H9 (cell line): ENCODE results near the gene METTL22. TPM values are rescaled to one million over a fixed set of nuclear protein-coding genes. Genes with fewer than 3 reads are reported as not detected.

Experiments used
- DNase-seq: peaks from one replicate; pipeline ENCODE4 v3.0.0-alpha.2; 2017
- H2AFZ ChIP-seq: one replicate; pipeline ENCODE4 v1.6.1; 2013; ENCODE audit warnings: mild to moderate bottlenecking, low read length, control low read depth, moderate library complexity
- H2AK5ac ChIP-seq: 2 replicates; pipeline ENCODE4 v1.6.1; 2013; ENCODE audit warnings: low read length, control low read depth, mixed read lengths; ENCODE audit not compliant: insufficient read length
- H2BK120ac ChIP-seq: one replicate; pipeline ENCODE4 v1.6.1; 2013; ENCODE audit warnings: low read depth, mild to moderate bottlenecking, low read length, control low read depth, inconsistent platforms; ENCODE audit not compliant: poor library complexity, severe bottlenecking
- H2BK12ac ChIP-seq: 2 replicates; pipeline ENCODE4 v1.6.1; 2013; ENCODE audit warnings: low read length, control low read depth, mixed read lengths, low read depth; ENCODE audit not compliant: insufficient read length
- H2BK15ac ChIP-seq: 2 replicates; pipeline ENCODE4 v1.6.1; 2013; ENCODE audit warnings: low read depth, low read length, control low read depth
- H2BK20ac ChIP-seq: one replicate; pipeline ENCODE4 v1.6.1; 2013; ENCODE audit warnings: low read depth, mild to moderate bottlenecking, low read length, control low read depth, inconsistent platforms; ENCODE audit not compliant: poor library complexity, severe bottlenecking
- H2BK5ac ChIP-seq: 2 replicates; pipeline ENCODE4 v1.6.1; 2013; ENCODE audit warnings: low read length, control low read depth, mixed read lengths; ENCODE audit not compliant: insufficient read length
- H3K14ac ChIP-seq: 2 replicates; pipeline ENCODE4 v1.6.1; 2013; ENCODE audit warnings: low read length, control low read depth; ENCODE audit not compliant: insufficient read depth
- H3K18ac ChIP-seq: 2 replicates; pipeline ENCODE4 v1.6.1; 2013; ENCODE audit warnings: low read depth, mild to moderate bottlenecking, mixed read lengths, low read length, control low read depth; ENCODE audit not compliant: insufficient read length
- H3K23ac ChIP-seq: 2 replicates; pipeline ENCODE4 v1.6.1; 2013; ENCODE audit warnings: low read length, control low read depth, mixed read lengths, low read depth; ENCODE audit not compliant: insufficient read length
- H3K23me2 ChIP-seq: 2 replicates; pipeline ENCODE4 v1.6.1; 2013; ENCODE audit warnings: low read depth, mild to moderate bottlenecking, mixed read lengths, low read length, control low read depth; ENCODE audit not compliant: insufficient read length, poor library complexity, severe bottlenecking
- H3K27ac ChIP-seq: 2 replicates; pipeline ENCODE4 v1.5.1; 2013; ENCODE audit warnings: low read length, control low read depth, mixed read lengths, low read depth; ENCODE audit not compliant: insufficient read length
- H3K27me3 ChIP-seq: 2 replicates; pipeline ENCODE4 v1.6.1; 2013; ENCODE audit warnings: low read length, control low read depth, inconsistent platforms; ENCODE audit not compliant: insufficient read depth
- H3K4ac ChIP-seq: 2 replicates; pipeline ENCODE4 v1.6.1; 2013; ENCODE audit warnings: low read depth, mild to moderate bottlenecking, control low read depth, inconsistent platforms, low read length, moderate library complexity
- H3K4me1 ChIP-seq: 2 replicates; pipeline ENCODE4 v1.6.1; 2013; ENCODE audit warnings: low read length, control low read depth, inconsistent platforms; ENCODE audit not compliant: insufficient read depth
- H3K4me2 ChIP-seq: 2 replicates; pipeline ENCODE4 v1.6.1; 2013; ENCODE audit warnings: low read length, control low read depth, mixed read lengths; ENCODE audit not compliant: insufficient read length, insufficient read depth
- H3K56ac ChIP-seq: 2 replicates; pipeline ENCODE4 v1.6.1; 2013; ENCODE audit warnings: low read depth, mild to moderate bottlenecking, mixed read lengths, low read length, control low read depth; ENCODE audit not compliant: insufficient read length
- H3K79me1 ChIP-seq: 2 replicates; pipeline ENCODE4 v1.6.1; 2013; ENCODE audit warnings: low read depth, mild to moderate bottlenecking, moderate library complexity, low read length, control low read depth, inconsistent platforms; ENCODE audit not compliant: insufficient read depth, poor library complexity, severe bottlenecking
- H3K79me2 ChIP-seq: 2 replicates; pipeline ENCODE4 v1.6.1; 2013; ENCODE audit warnings: low read length, control low read depth, inconsistent platforms; ENCODE audit not compliant: insufficient read depth
- H3K9ac ChIP-seq: 2 replicates; pipeline ENCODE4 v1.6.1; 2013; ENCODE audit warnings: low read length, control low read depth, mixed read lengths; ENCODE audit not compliant: insufficient read length; ENCODE audit errors: extremely low read depth
- H3K9me3 ChIP-seq: one replicate; pipeline ENCODE4 v1.6.1; 2013; ENCODE audit warnings: low read depth, low read length, inconsistent platforms; ENCODE audit not compliant: control insufficient read depth
- H3T11ph ChIP-seq: one replicate; pipeline ENCODE4 v1.6.1; 2013; ENCODE audit warnings: mild to moderate bottlenecking, low read length, control low read depth, inconsistent platforms
- H4K20me1 ChIP-seq: one replicate; pipeline ENCODE4 v1.6.1; 2013; ENCODE audit not compliant: control insufficient read depth, insufficient read length, insufficient read depth
- H4K5ac ChIP-seq: 2 replicates; pipeline ENCODE4 v1.6.1; 2013; ENCODE audit warnings: low read depth, mild to moderate bottlenecking, mixed read lengths, low read length, control low read depth; ENCODE audit not compliant: insufficient read length
- H4K8ac ChIP-seq: replicated peaks from 2 replicates; pipeline ENCODE4 v1.6.1; 2013; ENCODE audit warnings: low read length, control low read depth, mixed read lengths, low read depth; ENCODE audit not compliant: insufficient read length
- H4K91ac ChIP-seq: 2 replicates; pipeline ENCODE4 v1.6.1; 2013; ENCODE audit warnings: low read depth, mild to moderate bottlenecking, moderate library complexity, mixed read lengths, low read length, control low read depth; ENCODE audit not compliant: insufficient read length
- H3K27ac Mint-ChIP-seq, 3 experiments: 2 replicates in 2 of 3; 3 replicates in 1 of 3; pipeline ENCODE4 v1.8.0; 2020 to 2021; ENCODE audit warnings: mixed read lengths in 3 of 3, mild to moderate bottlenecking in 1 of 3, moderate library complexity in 1 of 3
- H3K27me3 Mint-ChIP-seq: 2 replicates; pipeline ENCODE4 v1.8.0; 2021; ENCODE audit warnings: low read depth, mild to moderate bottlenecking, moderate library complexity, mixed read lengths
- H3K36me3 Mint-ChIP-seq, 3 experiments: 2 replicates in 2 of 3; 3 replicates in 1 of 3; pipeline ENCODE4 v1.8.0; 2020 to 2021; ENCODE audit warnings: low read depth in 3 of 3, mixed read lengths in 3 of 3; ENCODE audit not compliant: insufficient read depth in 1 of 3
- H3K4me1 Mint-ChIP-seq, 2 experiments: 2 replicates each; pipeline ENCODE4 v1.8.0; 2020; ENCODE audit warnings: mixed read lengths in 2 of 2
- H3K4me3 Mint-ChIP-seq, 2 experiments: 2 replicates in 1 of 2; 3 replicates in 1 of 2; pipeline ENCODE4 v1.8.0; 2020 to 2021; ENCODE audit warnings: mild to moderate bottlenecking in 2 of 2, mixed read lengths in 2 of 2, moderate library complexity in 1 of 2
- H3K9me3 Mint-ChIP-seq, 2 experiments: 2 replicates in 1 of 2; 3 replicates in 1 of 2; pipeline ENCODE4 v1.8.0; 2020; ENCODE audit warnings: mild to moderate bottlenecking in 2 of 2, mixed read lengths in 2 of 2, moderate library complexity in 1 of 2
- WGBS: extraction: QIAGEN DNeasy Blood & Tissue Kit; methylation state at CpG from one replicate; pipeline ENCODE4 v1.1.7; 2013; ENCODE audit warnings: missing lambda C conversion rate, low lambda C conversion rate, mixed read lengths; ENCODE audit not compliant: insufficient read length; ENCODE audit errors: extremely low coverage; 5-methylcytosine and 5-hydroxymethylcytosine counted together
- total RNA-seq: library from RNA; stranded (reverse); gene quantifications from 2 replicates; pipeline ENCODE4 v1.2.1, GENCODE V29; 2021
- TF ChIP-seq, protein P1 (sequence below): fragments of 200-600 bp; sonication (generic); conservative IDR thresholded peaks from 3 replicates; pipeline ENCODE4 v1.8.0; 2021; ENCODE audit warnings: antibody characterized with exemption, mild to moderate bottlenecking

Gene METTL22
- total RNA-seq, 1 experiment from 2014 or later: 51.9 TPM

DNA sequence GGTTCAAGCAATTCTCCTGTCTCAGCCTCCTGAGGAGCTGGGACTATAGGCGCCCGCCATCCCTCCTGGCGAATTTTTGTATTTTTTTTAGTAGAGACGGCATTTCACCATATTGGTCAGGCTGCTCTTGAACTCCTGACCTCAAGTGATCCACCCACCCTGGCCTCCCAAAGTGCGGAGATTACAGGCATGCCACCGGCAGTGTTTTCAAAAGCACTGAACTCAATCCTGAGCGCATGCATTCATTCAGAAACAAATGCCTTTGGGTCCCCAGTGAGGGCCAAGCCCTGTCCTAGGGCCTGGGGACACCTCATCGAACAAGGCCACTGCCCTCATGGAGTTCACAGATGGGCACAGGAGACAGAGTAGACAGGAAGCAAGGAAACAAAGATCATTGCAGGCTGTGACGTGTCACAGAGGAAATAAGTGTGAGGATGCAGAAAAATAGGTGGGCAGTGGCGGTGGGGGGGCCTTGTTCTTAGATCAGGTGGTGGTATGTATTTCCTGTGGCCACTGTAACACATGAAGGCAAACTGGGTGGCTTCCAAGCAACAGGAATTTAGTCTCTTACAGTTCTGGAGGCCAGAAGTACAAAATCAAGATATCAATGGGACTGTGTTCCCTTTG lies 43.7 kb upstream of the METTL22 start:
- H3K27me3 ChIP-seq: no peaks in the 10 kb centered on the region
- H3K9me3 ChIP-seq: no peaks in the 10 kb centered on the region
- WGBS: no CpG with 5 or more reads among the region's 10 CpGs
- Mint-ChIP-seq H3K27ac (peak overlapping the region in 1 of 3 experiments; percentile 89; a peak in 3 of 7 replicates), H3K4me3 (no peak overlapping the region), H3K36me3 (no peaks in the 10 kb centered on the region), H3K4me1 (peaks cover 12 to 15% of the 10 kb centered on the region in 2 experiments), H3K9me3 (peaks cover 2 to 4% of the 10 kb centered on the region in 2 experiments; a peak in 3 of 5 replicates), H3K27me3 (peaks cover 4% of the 10 kb centered on the region)
- H3K14ac ChIP-seq: no peak overlapping the region
- no peak overlapping the region for H2BK12ac ChIP-seq
- no peak overlapping the region for H2BK15ac ChIP-seq
- no peak overlapping the region for H4K8ac ChIP-seq
- no peak overlapping the region for H4K91ac ChIP-seq
- H3K27ac ChIP-seq: no peak overlapping the region
- H3T11ph ChIP-seq: no peak overlapping the region
- H3K23ac ChIP-seq: no peak overlapping the region
- no peak overlapping the region for H2BK120ac ChIP-seq
- TF ChIP-seq, protein P1, sequence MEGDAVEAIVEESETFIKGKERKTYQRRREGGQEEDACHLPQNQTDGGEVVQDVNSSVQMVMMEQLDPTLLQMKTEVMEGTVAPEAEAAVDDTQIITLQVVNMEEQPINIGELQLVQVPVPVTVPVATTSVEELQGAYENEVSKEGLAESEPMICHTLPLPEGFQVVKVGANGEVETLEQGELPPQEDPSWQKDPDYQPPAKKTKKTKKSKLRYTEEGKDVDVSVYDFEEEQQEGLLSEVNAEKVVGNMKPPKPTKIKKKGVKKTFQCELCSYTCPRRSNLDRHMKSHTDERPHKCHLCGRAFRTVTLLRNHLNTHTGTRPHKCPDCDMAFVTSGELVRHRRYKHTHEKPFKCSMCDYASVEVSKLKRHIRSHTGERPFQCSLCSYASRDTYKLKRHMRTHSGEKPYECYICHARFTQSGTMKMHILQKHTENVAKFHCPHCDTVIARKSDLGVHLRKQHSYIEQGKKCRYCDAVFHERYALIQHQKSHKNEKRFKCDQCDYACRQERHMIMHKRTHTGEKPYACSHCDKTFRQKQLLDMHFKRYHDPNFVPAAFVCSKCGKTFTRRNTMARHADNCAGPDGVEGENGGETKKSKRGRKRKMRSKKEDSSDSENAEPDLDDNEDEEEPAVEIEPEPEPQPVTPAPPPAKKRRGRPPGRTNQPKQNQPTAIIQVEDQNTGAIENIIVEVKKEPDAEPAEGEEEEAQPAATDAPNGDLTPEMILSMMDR: no peak
- H3K4me2 ChIP-seq: no peak overlapping the region
- no peak overlapping the region for H2BK5ac ChIP-seq
- DNase-seq: no peak
- H2BK20ac ChIP-seq: no peak overlapping the region
- no peaks in the 10 kb centered on the region for H3K23me2 ChIP-seq
- H4K20me1 ChIP-seq: no peaks in the 10 kb centered on the region
- no peaks in the 10 kb centered on the region for H3K79me1 ChIP-seq
- H2AFZ ChIP-seq: no peak overlapping the region
- H3K4me1 ChIP-seq: peaks cover 3% of the 10 kb centered on the region; the same call in 1 of the 2 replicates
- no peak overlapping the region for H3K4ac ChIP-seq
- H3K18ac ChIP-seq: no peak overlapping the region
- no peak overlapping the region for H2AK5ac ChIP-seq
- H3K56ac ChIP-seq: no peak overlapping the region
- no peaks in the 10 kb centered on the region for H3K79me2 ChIP-seq
- no peak overlapping the region for H4K5ac ChIP-seq
- H3K9ac ChIP-seq: no peak overlapping the region
